ENCODE measurements around the gene PAN3.

DNA sequence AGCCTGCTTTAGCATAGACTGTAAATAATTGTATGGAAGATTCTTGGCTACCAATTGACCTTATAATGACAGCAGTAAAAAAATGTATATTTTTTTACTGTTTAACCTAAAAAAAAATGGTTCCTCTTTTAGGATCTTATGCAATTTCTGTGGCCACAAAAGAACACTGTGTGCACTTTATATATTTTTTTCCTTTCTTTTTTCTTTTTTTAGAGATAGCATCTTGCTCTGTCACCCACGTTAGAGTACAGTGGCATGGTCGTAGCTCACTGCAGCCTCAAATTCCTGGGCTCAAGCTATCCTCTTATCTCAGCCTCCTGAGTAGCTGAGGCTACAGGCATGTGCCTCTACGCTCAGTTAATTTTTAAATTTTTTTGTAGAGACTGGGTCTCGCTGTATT lies 44.0 kb upstream of the PAN3 start:
- TF ChIP-seq, protein P1, sequence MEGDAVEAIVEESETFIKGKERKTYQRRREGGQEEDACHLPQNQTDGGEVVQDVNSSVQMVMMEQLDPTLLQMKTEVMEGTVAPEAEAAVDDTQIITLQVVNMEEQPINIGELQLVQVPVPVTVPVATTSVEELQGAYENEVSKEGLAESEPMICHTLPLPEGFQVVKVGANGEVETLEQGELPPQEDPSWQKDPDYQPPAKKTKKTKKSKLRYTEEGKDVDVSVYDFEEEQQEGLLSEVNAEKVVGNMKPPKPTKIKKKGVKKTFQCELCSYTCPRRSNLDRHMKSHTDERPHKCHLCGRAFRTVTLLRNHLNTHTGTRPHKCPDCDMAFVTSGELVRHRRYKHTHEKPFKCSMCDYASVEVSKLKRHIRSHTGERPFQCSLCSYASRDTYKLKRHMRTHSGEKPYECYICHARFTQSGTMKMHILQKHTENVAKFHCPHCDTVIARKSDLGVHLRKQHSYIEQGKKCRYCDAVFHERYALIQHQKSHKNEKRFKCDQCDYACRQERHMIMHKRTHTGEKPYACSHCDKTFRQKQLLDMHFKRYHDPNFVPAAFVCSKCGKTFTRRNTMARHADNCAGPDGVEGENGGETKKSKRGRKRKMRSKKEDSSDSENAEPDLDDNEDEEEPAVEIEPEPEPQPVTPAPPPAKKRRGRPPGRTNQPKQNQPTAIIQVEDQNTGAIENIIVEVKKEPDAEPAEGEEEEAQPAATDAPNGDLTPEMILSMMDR (IDR thresholded peaks at IDR 0.05) = no peak
- no peak for TF ChIP-seq POLR2A (IDR thresholded peaks at IDR 0.05; ENCODE audit: low read depth)

Measured in esophagus muscularis mucosa (tissue), 3 donors.